ENCODE measurements around the gene IL37.

- TF ChIP-seq EZH2phosphoT487 (IDR thresholded peaks at IDR 0.05; ENCODE audit: insufficient read depth, low read depth) (no peak), EZH2 (IDR thresholded peaks at IDR 0.05; ENCODE audit: insufficient read depth, poor library complexity, severe bottlenecking) (no peak)
Observed at GRCh38 chr2:112880696-112881095, 30.3 kb upstream of the IL37 start.

All from GM23248 (cell line).